Osteocyte (in vitro differentiated cells): ENCODE results near the gene SAMD15. TPM values are rescaled to one million over a fixed set of nuclear protein-coding genes. Genes with fewer than 3 reads are reported as not detected.

ENCODE experiments used
- DNase-seq: peaks from one replicate; pipeline ENCODE4 v3.0.0; 2021; ENCODE audit warnings: mixed read lengths; ENCODE audit not compliant: unreplicated experiment; ENCODE audit errors: extremely low spot score
- H3K27ac Mint-ChIP-seq: one replicate; pipeline ENCODE4 v1.8.0; 2021; ENCODE audit warnings: mild to moderate bottlenecking, mixed read lengths; ENCODE audit not compliant: unreplicated experiment
- H3K27me3 Mint-ChIP-seq: one replicate; pipeline ENCODE4 v1.8.0; 2021; ENCODE audit warnings: mixed read lengths; ENCODE audit not compliant: unreplicated experiment
- H3K36me3 Mint-ChIP-seq: one replicate; pipeline ENCODE4 v1.8.0; 2021; ENCODE audit warnings: mixed read lengths; ENCODE audit not compliant: unreplicated experiment
- H3K4me1 Mint-ChIP-seq: one replicate; pipeline ENCODE4 v1.8.0; 2021; ENCODE audit warnings: mixed read lengths; ENCODE audit not compliant: unreplicated experiment
- H3K4me3 Mint-ChIP-seq: one replicate; pipeline ENCODE4 v1.8.0; 2021; ENCODE audit warnings: mild to moderate bottlenecking, moderate library complexity, mixed read lengths; ENCODE audit not compliant: unreplicated experiment
- H3K9me3 Mint-ChIP-seq: one replicate; pipeline ENCODE4 v1.8.0; 2021; ENCODE audit warnings: mixed read lengths; ENCODE audit not compliant: unreplicated experiment
- total RNA-seq: library from RNA; stranded (reverse); gene quantifications from 2 replicates; pipeline ENCODE4 v1.2.1, GENCODE V29; 2021
- TF ChIP-seq, protein P1 (sequence below): fragments of 200-600 bp; sonication (generic); IDR thresholded peaks from 2 replicates; pipeline ENCODE4 v1.5.0; 2021; ENCODE audit warnings: antibody characterized with exemption, mild to moderate bottlenecking, moderate library complexity

Gene SAMD15
- total RNA-seq, 1 donor from 2014 or later: 2.2 TPM

GRCh38 chr14:77344377-77344996 lies 32.7 kb upstream of the SAMD15 start:
- Mint-ChIP-seq H3K4me3 (no peak overlapping the region), H3K27me3 (no peaks in the 10 kb centered on the region), H3K27ac (no peak overlapping the region), H3K36me3 (peaks cover 26% of the 10 kb centered on the region), H3K4me1 (peaks cover 2% of the 10 kb centered on the region), H3K9me3 (no peaks in the 10 kb centered on the region)
- DNase-seq: no peak
- TF ChIP-seq, protein P1, sequence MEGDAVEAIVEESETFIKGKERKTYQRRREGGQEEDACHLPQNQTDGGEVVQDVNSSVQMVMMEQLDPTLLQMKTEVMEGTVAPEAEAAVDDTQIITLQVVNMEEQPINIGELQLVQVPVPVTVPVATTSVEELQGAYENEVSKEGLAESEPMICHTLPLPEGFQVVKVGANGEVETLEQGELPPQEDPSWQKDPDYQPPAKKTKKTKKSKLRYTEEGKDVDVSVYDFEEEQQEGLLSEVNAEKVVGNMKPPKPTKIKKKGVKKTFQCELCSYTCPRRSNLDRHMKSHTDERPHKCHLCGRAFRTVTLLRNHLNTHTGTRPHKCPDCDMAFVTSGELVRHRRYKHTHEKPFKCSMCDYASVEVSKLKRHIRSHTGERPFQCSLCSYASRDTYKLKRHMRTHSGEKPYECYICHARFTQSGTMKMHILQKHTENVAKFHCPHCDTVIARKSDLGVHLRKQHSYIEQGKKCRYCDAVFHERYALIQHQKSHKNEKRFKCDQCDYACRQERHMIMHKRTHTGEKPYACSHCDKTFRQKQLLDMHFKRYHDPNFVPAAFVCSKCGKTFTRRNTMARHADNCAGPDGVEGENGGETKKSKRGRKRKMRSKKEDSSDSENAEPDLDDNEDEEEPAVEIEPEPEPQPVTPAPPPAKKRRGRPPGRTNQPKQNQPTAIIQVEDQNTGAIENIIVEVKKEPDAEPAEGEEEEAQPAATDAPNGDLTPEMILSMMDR: no peak

- Mint-ChIP-seq H3K4me1 (peaks cover 2% of the 10 kb centered on the region), H3K27me3 (no peaks in the 10 kb centered on the region), H3K4me3 (no peak overlapping the region), H3K27ac (no peak overlapping the region), H3K36me3 (peaks cover 29% of the 10 kb centered on the region), H3K9me3 (no peaks in the 10 kb centered on the region)
- TF ChIP-seq, protein P1: no peak
- DNase-seq: no peak
Observed at GRCh38 chr14:77346495-77346894, 30.7 kb upstream of the SAMD15 start.

DNA sequence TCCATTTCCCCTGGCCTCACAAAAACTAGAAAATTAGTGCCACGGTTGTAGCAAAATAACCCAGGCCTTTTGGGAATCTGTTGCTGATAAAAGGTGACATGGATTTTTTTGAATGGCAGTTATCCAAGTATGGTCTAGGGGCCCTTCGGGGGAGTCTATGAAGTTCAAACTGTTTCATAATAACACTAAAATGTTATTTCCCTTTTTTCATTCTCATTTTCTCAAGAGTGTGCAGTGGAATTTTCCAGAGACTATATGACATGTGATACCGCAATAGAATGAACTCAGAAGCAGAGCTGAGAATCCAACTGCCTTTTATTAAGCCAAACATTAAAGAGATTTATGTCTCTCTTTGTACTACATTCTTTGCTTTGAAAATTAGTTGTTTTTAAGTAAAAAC lies 29.4 kb upstream of the SAMD15 start:
- H3K4me1 Mint-ChIP-seq: peaks cover 2% of the 10 kb centered on the region
- no peak overlapping the region for H3K27ac Mint-ChIP-seq
- no peaks in the 10 kb centered on the region for H3K27me3 Mint-ChIP-seq
- no peaks in the 10 kb centered on the region for H3K9me3 Mint-ChIP-seq
- DNase-seq: no peak
- no peak overlapping the region for H3K4me3 Mint-ChIP-seq
- TF ChIP-seq, protein P1: no peak
- H3K36me3 Mint-ChIP-seq: peaks cover 23% of the 10 kb centered on the region

DNA sequence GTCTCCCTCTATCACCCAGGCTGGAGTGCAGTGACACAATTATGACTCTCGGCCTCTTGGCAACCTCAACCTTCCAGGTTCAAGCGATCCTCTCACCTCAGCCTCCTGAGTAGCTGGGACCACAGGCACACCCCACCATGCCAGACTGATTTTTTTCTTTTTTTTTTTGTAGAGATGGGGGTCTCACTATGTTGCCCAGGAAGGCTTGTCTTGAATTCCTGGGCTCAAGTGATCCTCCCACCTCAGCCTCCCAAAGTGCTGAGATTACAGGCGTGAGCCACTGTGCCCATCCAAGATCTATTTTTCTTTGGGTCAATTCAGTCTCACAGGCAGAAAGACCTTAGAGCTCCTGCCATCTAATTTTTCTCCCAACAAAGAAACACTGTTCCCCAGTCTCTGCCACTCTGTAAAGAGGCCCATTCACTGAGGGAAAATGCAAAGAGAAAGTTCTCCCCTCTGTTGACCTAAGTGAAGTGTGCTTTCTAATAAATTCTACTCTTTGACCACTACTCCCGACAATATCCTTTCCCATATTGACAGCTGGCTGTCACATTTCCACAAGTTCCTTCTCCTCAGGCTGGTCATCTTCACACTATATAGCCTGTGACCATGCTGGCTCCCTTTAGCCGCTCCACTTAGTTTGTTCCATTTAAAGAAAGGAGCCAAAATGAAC lies 23.6 kb upstream of the SAMD15 start:
- TF ChIP-seq, protein P1: no peak
- no peak overlapping the region for H3K4me3 Mint-ChIP-seq
- peaks cover 17% of the 10 kb centered on the region for H3K36me3 Mint-ChIP-seq
- no peaks in the 10 kb centered on the region for H3K9me3 Mint-ChIP-seq
- no peaks in the 10 kb centered on the region for H3K4me1 Mint-ChIP-seq
- no peaks in the 10 kb centered on the region for H3K27me3 Mint-ChIP-seq
- DNase-seq: no peak
- H3K27ac Mint-ChIP-seq: no peak overlapping the region

- TF ChIP-seq, protein P1: no peak
- no peak overlapping the region for H3K4me3 Mint-ChIP-seq
- peaks cover 5% of the 10 kb centered on the region for H3K36me3 Mint-ChIP-seq
- no peaks in the 10 kb centered on the region for H3K4me1 Mint-ChIP-seq
- no peak overlapping the region for H3K27ac Mint-ChIP-seq
- DNase-seq: no peak
- no peaks in the 10 kb centered on the region for H3K27me3 Mint-ChIP-seq
- no peaks in the 10 kb centered on the region for H3K9me3 Mint-ChIP-seq
Observed at GRCh38 chr14:77355811-77356210, 21.4 kb upstream of the SAMD15 start.
